22Rv1 (cell line): Measurements from ENCODE around the gene GMPPA.

Experiments
- H3K27ac ChIP-seq: fragments of 450-650 bp; 2 replicates; pipeline ENCODE4 v1.5.1; 2017
- ZFX ChIP-seq: fragments of 450-650 bp; IDR thresholded peaks from 2 replicates; pipeline ENCODE4 v1.6.1; 2017; ENCODE audit warnings: antibody characterized with exemption, borderline replicate concordance
- TF ChIP-seq, protein P1 (sequence below): fragments of 450-650 bp; IDR thresholded peaks from 2 replicates; pipeline ENCODE4 v1.5.1; 2017; ENCODE audit warnings: mild to moderate bottlenecking

GMPPA gene

DNA sequence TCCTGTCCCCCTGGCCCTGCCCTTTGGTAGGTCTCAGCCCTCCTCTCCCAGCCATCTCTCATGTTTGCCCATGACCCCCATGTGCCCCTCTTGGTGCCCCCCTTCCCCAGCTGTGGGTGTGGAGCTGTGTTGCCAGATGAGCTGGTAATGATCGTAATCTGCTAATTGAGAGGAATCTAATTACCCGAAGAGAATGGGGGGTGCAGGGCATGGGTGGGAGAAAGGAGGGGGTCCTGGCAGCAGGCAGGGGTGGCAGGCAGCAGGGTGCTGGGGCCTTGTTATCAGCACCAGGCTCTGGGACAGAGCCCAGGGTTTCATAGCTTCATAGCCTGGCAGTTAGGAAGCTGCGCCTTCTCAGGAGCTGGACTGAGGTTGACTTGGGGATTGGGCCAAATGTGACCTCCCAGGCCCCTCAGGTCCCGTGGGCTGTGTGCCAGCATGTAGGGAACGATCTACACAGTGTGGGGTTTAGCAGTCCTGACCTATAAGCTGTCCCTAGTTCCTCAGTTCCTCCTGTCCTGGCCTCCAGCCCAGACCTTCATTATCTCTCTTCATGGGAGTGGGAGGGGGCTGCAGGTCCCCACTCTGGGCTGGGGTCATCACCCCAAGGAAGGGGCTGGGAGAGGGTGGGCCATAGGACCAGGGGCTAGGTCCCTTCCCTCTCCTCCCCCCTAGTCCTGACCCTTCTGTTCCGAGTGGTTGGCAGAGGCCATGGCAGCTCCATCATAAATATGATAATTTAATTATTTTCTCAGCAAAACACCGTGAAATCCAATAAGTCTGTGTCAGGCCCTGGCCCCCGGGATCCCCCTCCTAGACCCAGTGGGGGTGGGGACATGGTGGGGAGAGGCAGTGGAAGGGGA, 9.1 kb downstream of the GMPPA start:
- no peak overlapping the region for H3K27ac ChIP-seq
- TF ChIP-seq, protein P1, sequence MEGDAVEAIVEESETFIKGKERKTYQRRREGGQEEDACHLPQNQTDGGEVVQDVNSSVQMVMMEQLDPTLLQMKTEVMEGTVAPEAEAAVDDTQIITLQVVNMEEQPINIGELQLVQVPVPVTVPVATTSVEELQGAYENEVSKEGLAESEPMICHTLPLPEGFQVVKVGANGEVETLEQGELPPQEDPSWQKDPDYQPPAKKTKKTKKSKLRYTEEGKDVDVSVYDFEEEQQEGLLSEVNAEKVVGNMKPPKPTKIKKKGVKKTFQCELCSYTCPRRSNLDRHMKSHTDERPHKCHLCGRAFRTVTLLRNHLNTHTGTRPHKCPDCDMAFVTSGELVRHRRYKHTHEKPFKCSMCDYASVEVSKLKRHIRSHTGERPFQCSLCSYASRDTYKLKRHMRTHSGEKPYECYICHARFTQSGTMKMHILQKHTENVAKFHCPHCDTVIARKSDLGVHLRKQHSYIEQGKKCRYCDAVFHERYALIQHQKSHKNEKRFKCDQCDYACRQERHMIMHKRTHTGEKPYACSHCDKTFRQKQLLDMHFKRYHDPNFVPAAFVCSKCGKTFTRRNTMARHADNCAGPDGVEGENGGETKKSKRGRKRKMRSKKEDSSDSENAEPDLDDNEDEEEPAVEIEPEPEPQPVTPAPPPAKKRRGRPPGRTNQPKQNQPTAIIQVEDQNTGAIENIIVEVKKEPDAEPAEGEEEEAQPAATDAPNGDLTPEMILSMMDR, result no peak
- no peak for TF ChIP-seq ZFX

DNA sequence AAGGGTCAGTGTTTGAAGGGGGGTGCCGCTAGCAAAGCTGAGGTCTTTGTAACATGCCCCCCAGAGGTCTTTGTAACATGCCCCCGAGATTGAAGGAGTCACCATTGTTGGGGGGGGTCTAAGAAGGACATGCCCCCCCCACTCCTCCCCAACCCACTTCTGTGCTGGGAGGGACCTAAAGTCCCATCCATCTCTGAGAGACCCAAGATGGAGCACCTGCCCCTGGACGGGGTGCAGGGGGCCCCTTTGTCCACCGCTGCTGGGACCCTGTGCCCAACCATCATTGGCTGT, 9.7 kb downstream of the GMPPA start:
- no peak overlapping the region for H3K27ac ChIP-seq
- TF ChIP-seq, protein P1, result no peak
- no peak for TF ChIP-seq ZFX

DNA sequence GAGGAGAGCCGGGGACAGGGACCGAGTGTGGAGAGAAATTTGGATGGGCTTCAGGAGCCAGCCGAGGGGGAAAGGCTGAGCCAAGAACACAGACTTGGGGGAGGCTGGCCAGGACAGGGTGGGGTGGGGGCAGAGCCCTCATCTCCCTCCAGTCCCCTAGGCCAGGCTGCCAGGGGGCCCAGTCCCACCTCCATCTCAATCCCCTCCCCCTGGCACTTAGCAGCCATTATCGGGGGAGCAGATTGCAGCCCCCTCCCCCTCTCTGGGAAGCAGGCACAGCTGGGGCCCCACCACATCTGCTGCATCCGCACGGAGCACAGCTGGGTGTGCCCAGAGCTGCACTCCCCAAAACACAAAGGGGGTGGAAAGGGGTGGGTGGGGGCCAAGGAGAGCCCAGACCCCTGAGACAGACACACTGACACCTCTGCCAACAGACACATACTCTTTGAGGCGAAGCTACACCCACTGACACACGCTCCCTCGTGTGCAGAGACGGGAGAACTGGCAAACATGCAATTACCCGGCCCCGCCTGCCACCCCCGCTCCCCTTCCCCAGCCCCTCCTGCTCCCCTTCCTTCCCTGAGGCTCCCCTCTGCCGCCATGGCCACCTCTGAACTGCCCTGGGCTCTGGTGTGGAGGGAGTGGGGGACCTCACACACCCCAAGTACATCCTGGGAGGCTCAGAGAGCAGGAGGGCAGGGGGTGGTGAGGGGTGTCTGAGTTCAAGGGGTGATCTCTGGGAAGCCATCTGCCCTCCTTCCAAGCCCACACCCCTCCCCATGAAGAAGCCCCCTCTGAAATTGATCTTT, 10.5 kb downstream of the GMPPA start:
- TF ChIP-seq ZFX, result no peak
- TF ChIP-seq, protein P1, result no peak
- H3K27ac ChIP-seq, result no peak overlapping the region

DNA sequence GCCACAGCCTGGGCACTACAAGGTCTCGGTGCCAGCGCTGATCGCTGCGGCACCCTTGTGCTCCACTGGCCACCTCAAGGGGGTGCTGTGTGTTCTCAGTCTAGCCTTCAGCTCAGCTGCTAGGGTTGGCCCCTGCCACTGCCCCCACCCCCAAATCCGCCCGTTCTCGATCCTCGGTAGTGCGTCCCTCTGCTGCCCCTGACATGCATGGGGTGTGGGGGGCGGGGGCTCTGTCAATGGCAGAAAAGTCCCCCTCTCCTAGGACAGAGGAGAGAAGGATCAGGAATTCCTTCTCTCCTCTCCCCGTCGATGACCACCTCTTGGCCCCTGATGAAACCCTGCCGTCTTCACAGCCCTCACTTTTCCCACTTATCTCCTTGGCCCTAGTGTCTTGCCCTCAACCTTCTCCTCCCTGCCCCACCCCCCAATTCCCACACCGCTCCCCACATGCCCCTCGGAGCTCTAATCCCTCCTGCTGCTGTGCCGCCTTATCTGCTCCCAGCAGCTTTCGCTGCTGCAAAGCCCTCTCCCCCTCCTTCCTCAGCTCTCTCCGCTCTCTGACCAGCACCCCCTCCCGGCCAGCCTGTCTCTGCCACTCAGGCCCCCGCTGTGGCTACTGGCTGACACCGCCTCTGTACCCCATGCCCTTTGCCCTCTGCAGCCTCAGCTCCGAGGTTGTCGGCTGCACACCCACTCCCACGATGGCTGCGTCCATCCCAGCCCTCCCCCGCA, 11.3 kb downstream of the GMPPA start:
- TF ChIP-seq, protein P1, result peak; percentile 84
- TF ChIP-seq ZFX, result no peak
- H3K27ac ChIP-seq, result no peak overlapping the region

DNA sequence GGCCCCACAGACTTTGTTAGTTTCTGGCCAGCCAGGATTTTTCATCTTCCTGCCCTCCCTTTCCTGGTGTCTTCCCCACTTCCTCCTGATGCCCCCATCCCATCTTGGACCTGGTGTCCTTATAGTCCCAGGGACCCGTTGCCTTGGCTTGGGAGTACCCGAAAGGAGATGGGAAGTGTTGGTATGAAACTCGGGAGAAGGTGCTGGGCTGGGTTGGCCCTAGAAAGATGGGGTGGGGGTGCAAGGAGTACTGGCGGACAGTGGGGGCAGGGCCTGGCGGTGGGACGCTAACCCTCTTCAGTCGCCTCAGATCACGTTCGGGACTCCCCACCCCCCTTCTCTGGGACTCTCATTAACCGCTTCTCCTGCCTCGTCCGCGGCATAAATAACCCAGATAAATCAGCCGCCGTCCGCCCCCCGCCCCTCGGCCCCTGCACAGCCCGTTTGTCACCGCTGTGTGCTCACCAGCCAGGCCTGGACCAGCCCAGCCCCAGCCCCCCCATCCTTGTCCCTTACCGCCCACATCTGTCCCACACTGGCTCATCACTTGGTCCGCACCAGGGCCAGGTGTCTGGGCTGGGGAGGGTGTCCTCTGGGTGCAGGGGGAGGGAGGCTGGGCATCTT, 11.9 kb downstream of the GMPPA start:
- H3K27ac ChIP-seq, result no peak overlapping the region
- TF ChIP-seq ZFX, result no peak
- TF ChIP-seq, protein P1, result no peak

DNA sequence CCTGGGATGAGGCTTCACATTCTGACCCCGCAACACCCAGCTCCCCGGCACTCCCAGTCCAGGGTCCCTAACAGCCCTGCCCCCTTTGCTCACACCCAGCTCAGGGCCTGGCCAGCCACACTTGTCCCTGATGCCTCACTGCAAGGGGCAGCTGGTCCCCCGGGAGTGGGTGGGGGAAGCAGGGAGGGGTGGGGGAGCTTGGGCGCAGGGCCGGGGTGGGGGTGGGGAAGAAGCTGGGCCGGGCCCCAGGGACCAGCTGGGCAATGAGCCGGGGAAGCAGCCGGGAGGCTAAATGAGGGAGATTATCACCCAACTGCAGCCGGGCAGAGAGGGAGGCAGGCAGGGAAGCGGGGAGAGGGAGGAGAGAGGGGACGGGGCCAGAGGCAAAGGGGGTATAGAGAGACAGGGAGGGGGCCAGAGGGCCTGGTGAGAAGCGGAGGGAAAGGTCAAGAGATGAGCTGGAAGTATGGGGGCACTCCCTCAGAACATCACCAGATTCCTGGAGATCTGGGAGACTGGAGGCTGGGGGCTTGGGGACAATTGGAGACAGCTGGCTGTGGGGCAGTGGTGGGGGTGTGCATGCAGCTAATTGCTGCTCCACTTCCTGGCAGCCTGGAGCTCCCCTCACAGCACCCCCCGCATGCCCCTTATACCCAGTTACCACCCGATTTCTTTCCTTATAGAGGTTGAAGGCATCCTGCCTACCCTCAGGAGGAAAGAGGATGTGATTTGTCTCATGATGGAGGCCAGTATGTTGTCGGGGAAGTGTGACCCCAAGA, 13.0 kb downstream of the GMPPA start:
- H3K27ac ChIP-seq, result no peak overlapping the region
- TF ChIP-seq, protein P1, result no peak
